Measurements from ENCODE around the gene EML6. TPM values are rescaled to one million over a fixed set of nuclear protein-coding genes. Genes with fewer than 3 reads are reported as not detected.

EML6 gene
- total RNA-seq, 1 experiment from 2014 or later, result 15.7 TPM

GRCh38 chr2:54789878-54790277 lies 66.4 kb downstream of the EML6 start:
- DNase-seq (peak; percentile 57), ATAC-seq (peak; percentile 82)
- peak overlapping the region; percentile 8 for H3K4me2 ChIP-seq (ENCODE audit: low read length)
- H3K9me2 ChIP-seq (replicated peaks; ENCODE audit: low read length), result no peaks in the 10 kb centered on the region
- no TSS peak for BruUV-seq (replicated peaks)
- H2AFZ ChIP-seq (ENCODE audit: low read length), result no peak overlapping the region
- H3K27me3 ChIP-seq (ENCODE audit: low read length), result no peaks in the 10 kb centered on the region
- H3F3A ChIP-seq (ENCODE audit: low read length, unreplicated experiment), result no peaks in the 10 kb centered on the region
- peak overlapping the region; percentile 8; the same call in 1 of the 2 replicates for H3K27ac ChIP-seq (ENCODE audit: low read length)
- intact Hi-C loops (cut with micrococcal nuclease), result no loop called here
- H3K9ac ChIP-seq (ENCODE audit: low read length), result no peak overlapping the region
- no peaks in the 10 kb centered on the region for H3K79me2 ChIP-seq (ENCODE audit: low read length)
- H4K20me1 ChIP-seq (ENCODE audit: low read length), result no peaks in the 10 kb centered on the region
- POLR2A ChIA-PET (ENCODE audit: unreplicated experiment), result no interaction called here
- CTCF ChIA-PET, result interaction anchor here (0.6 kb wide), 1 partner anchor 61 kb away, joined by 3 read pairs; no protein-coding TSS in a partner anchor
- TF ChIP-seq EZH2 (IDR thresholded peaks at IDR 0.05; ENCODE audit: low read length, unreplicated experiment) (no peak), EZH2phosphoT487 (IDR thresholded peaks at IDR 0.05; ENCODE audit: borderline replicate concordance, low read length) (no peak), CTCF (conservative IDR thresholded peaks at IDR 0.05; ENCODE audit: low read depth, low read length) (no peak)
- peaks cover 10% of the 10 kb centered on the region for H3K4me1 ChIP-seq (ENCODE audit: insufficient read depth, low read length)
- no peaks in the 10 kb centered on the region for H3K9me3 ChIP-seq (ENCODE audit: low read length)
- no peaks in the 10 kb centered on the region for H3K36me3 ChIP-seq (ENCODE audit: low read depth, low read length)
- H3K4me3 ChIP-seq (ENCODE audit: low read length), result no peak overlapping the region

- Histone ChIP-seq H3K36me3 (ENCODE audit: low read depth, low read length) (no peaks in the 10 kb centered on the region), H3F3A (ENCODE audit: low read length, unreplicated experiment) (no peaks in the 10 kb centered on the region), H3K4me1 (ENCODE audit: insufficient read depth, low read length) (peaks cover 10% of the 10 kb centered on the region), H3K27me3 (ENCODE audit: low read length) (no peaks in the 10 kb centered on the region), H3K4me2 (ENCODE audit: low read length) (no peak overlapping the region), H3K9ac (ENCODE audit: low read length) (no peak overlapping the region), H3K9me2 (replicated peaks; ENCODE audit: low read length) (no peaks in the 10 kb centered on the region), H3K79me2 (ENCODE audit: low read length) (no peaks in the 10 kb centered on the region), H3K4me3 (ENCODE audit: low read length) (no peak overlapping the region), H4K20me1 (ENCODE audit: low read length) (no peaks in the 10 kb centered on the region), H3K27ac (ENCODE audit: low read length) (no peak overlapping the region), H3K9me3 (ENCODE audit: low read length) (no peaks in the 10 kb centered on the region), H2AFZ (ENCODE audit: low read length) (no peak overlapping the region)
- CTCF ChIA-PET, result no interaction called here
- TF ChIP-seq EZH2 (IDR thresholded peaks at IDR 0.05; ENCODE audit: low read length, unreplicated experiment) (no peak), EZH2phosphoT487 (IDR thresholded peaks at IDR 0.05; ENCODE audit: borderline replicate concordance, low read length) (no peak), CTCF (conservative IDR thresholded peaks at IDR 0.05; ENCODE audit: low read depth, low read length) (no peak)
- no TSS peak for BruUV-seq (replicated peaks)
- no peak for ATAC-seq
- intact Hi-C loops (cut with micrococcal nuclease), result no loop called here
- no peak for DNase-seq
- POLR2A ChIA-PET (ENCODE audit: unreplicated experiment), result no interaction called here
Measured at GRCh38 chr2:54791831-54792230, 68.4 kb downstream of the EML6 start.

GRCh38 chr2:54797307-54797706 lies 73.8 kb downstream of the EML6 start:
- Histone ChIP-seq H2AFZ (ENCODE audit: low read length) (no peak overlapping the region), H3K79me2 (ENCODE audit: low read length) (no peaks in the 10 kb centered on the region), H3K36me3 (ENCODE audit: low read depth, low read length) (no peaks in the 10 kb centered on the region), H3K9me2 (replicated peaks; ENCODE audit: low read length) (no peaks in the 10 kb centered on the region), H3K27ac (ENCODE audit: low read length) (no peak overlapping the region), H3K27me3 (ENCODE audit: low read length) (no peaks in the 10 kb centered on the region), H3K9me3 (ENCODE audit: low read length) (no peaks in the 10 kb centered on the region), H4K20me1 (ENCODE audit: low read length) (no peaks in the 10 kb centered on the region), H3F3A (ENCODE audit: low read length, unreplicated experiment) (no peaks in the 10 kb centered on the region), H3K4me1 (ENCODE audit: insufficient read depth, low read length) (no peaks in the 10 kb centered on the region), H3K4me2 (ENCODE audit: low read length) (no peak overlapping the region), H3K4me3 (ENCODE audit: low read length) (no peak overlapping the region), H3K9ac (ENCODE audit: low read length) (no peak overlapping the region)
- peak; percentile 54 for DNase-seq
- ATAC-seq, result peak; percentile 72
- ChIA-PET CTCF (no interaction called here), POLR2A (ENCODE audit: unreplicated experiment) (no interaction called here)
- TF ChIP-seq EZH2phosphoT487 (IDR thresholded peaks at IDR 0.05; ENCODE audit: borderline replicate concordance, low read length), result no peak
- no peak for TF ChIP-seq CTCF (conservative IDR thresholded peaks at IDR 0.05; ENCODE audit: low read depth, low read length)
- TF ChIP-seq EZH2 (IDR thresholded peaks at IDR 0.05; ENCODE audit: low read length, unreplicated experiment), result no peak
- intact Hi-C loops (cut with micrococcal nuclease), result no loop called here
- BruUV-seq (replicated peaks), result no TSS peak
